Upper lobe of left lung (tissue), 6 donors: ENCODE data around the gene LRRC45. TPM values are rescaled to one million over a fixed set of nuclear protein-coding genes. Genes with fewer than 3 reads are reported as not detected.
"Not testable (repeated sequence)": the region's sequence is repeated elsewhere in the genome, so short reads cannot be mapped to it uniquely, and the experiment has no call there.

ENCODE experiments used
- ATAC-seq, 2 donors: fragments of 200-7000 bp; cut with Tn5 transposase; one replicate each; pipeline ENCODE4 v1.9.1; 2022; ENCODE audit warnings: mild to moderate bottlenecking in 2 of 2, moderate library complexity in 2 of 2; ENCODE audit not compliant: low FRiP score in 2 of 2
- DNase-seq, 2 donors: peaks; one replicate each; pipeline ENCODE4 v3.0.0-alpha.2; 2019 to 2020
- H3K27ac ChIP-seq, 4 donors: fragments of 200-600 bp; sonication (generic); one replicate each; pipeline ENCODE4 v1.5.1; 2016 to 2019
- H3K27me3 ChIP-seq, 4 donors: fragments of 200-600 bp; sonication (generic); one replicate each; pipeline ENCODE4 v1.5.1; 2017 to 2019
- H3K36me3 ChIP-seq, 4 donors: fragments of 200-600 bp; sonication (generic); one replicate each; pipeline ENCODE4 v1.5.1; 2016 to 2019
- H3K4me1 ChIP-seq, 4 donors: fragments of 200-600 bp; sonication (generic); one replicate each; pipeline ENCODE4 v1.5.1; 2018 to 2019
- H3K4me3 ChIP-seq, 4 donors: fragments of 200-600 bp; sonication (generic); one replicate each; pipeline ENCODE4 v1.5.1; 2017 to 2019; ENCODE audit warnings: mild to moderate bottlenecking in 2 of 4, moderate library complexity in 1 of 4
- H3K9me3 ChIP-seq, 4 donors: fragments of 200-600 bp; sonication (generic); one replicate each; pipeline ENCODE4 v1.5.1; 2018 to 2019
- CTCF ChIP-seq, 6 experiments: fragments of 450-650 bp in 4 of 6; fragments of 200-600 bp in 2 of 6; sonication (generic) in 2 of 6; IDR thresholded peaks; one replicate each; pipeline ENCODE4 v1.5.1; 2016 to 2019; ENCODE audit warnings: antibody characterized with exemption in 6 of 6
- EP300 ChIP-seq, 4 donors: sonication (generic); formaldehyde crosslinking; IDR thresholded peaks; one replicate each; pipeline ENCODE4 v1.5.1; 2017; ENCODE audit warnings: antibody characterized with exemption in 4 of 4, control low read depth in 2 of 4
- POLR2A ChIP-seq, 4 donors: fragments of 450-650 bp; IDR thresholded peaks; one replicate each; pipeline ENCODE4 v1.5.1; 2016 to 2017; ENCODE audit warnings: antibody characterized with exemption in 4 of 4, mild to moderate bottlenecking in 2 of 4
- POLR2AphosphoS5 ChIP-seq, 2 donors: sonication (generic); formaldehyde crosslinking; IDR thresholded peaks; one replicate each; pipeline ENCODE4 v1.5.1; 2017; ENCODE audit warnings: antibody characterized with exemption in 2 of 2
- WGBS, 2 donors: methylation state at CpG; one replicate each; pipeline ENCODE4 v1.1.5; 2017 to 2018; 5-methylcytosine and 5-hydroxymethylcytosine counted together
- total RNA-seq, 6 donors: library from RNA; depleted of rRNA in 4 of 6; stranded (reverse); fragments of >200 nt in 4 of 6; gene quantifications; one replicate each; pipeline versions ENCODE4 v1.1.0 to v1.2.1, GENCODE V29; 2016 to 2021
- donor health status: DM: no; HTN: no; CAD: no; lungs with moderate emphysema.
- donor health status: DM: no; HTN: yes; CAD: no; lungs with severe emphysema.

LRRC45 gene
- total RNA-seq, 6 donors from 2014 or later: 14.0 to 57.6 (median 20.4) TPM

- DNase-seq (no peak), ATAC-seq (no peak)
- Histone ChIP-seq H3K4me1 (peaks cover 14 to 26% (median 19%) of the 10 kb centered on the region in 4 donors), H3K4me3 (peak overlapping the region in 3 of 4 donors; percentile 64 to 78 (median 77)), H3K27ac (peak overlapping the region; percentile 90 to 94 (median 90)), H3K9me3 (no peaks in the 10 kb centered on the region), H3K36me3 (peaks cover 0 to 13% (median 0%) of the 10 kb centered on the region in 4 donors), H3K27me3 (no peaks in the 10 kb centered on the region)
- 6 to 8% methylated on average over 10 of the region's 10 CpGs for WGBS, 2 donors
- TF ChIP-seq POLR2AphosphoS5 (IDR thresholded peaks at IDR 0.05) (no peak), CTCF (IDR thresholded peaks at IDR 0.05) (no peak), EP300 (IDR thresholded peaks at IDR 0.05) (no peak), POLR2A (IDR thresholded peaks at IDR 0.05) (no peak)
Measured at GRCh38 chr17:82037889-82038195, 14.7 kb downstream of the LRRC45 start.

GRCh38 chr17:82038796-82039409, 15.8 kb downstream of the LRRC45 start:
- ATAC-seq, H3K9me3 ChIP-seq, H3K27me3 ChIP-seq, H3K27ac ChIP-seq, H3K4me3 ChIP-seq, DNase-seq: not testable (repeated sequence)
- Histone ChIP-seq H3K4me1 (peaks cover 14 to 26% (median 19%) of the 10 kb centered on the region in 4 donors), H3K36me3 (peaks cover 0 to 13% (median 0%) of the 10 kb centered on the region in 4 donors)
- WGBS, 2 donors: 79 to 86% methylated on average over 16 of the region's 16 CpGs

- Histone ChIP-seq H3K27ac (no peak overlapping the region), H3K36me3 (peaks cover 0 to 13% (median 0%) of the 10 kb centered on the region in 4 donors), H3K27me3 (no peaks in the 10 kb centered on the region), H3K9me3 (no peaks in the 10 kb centered on the region), H3K4me3 (no peak overlapping the region), H3K4me1 (peaks cover 14 to 26% (median 19%) of the 10 kb centered on the region in 4 donors)
- TF ChIP-seq EP300 (IDR thresholded peaks at IDR 0.05) (no peak), POLR2A (IDR thresholded peaks at IDR 0.05) (no peak), CTCF (IDR thresholded peaks at IDR 0.05) (no peak), POLR2AphosphoS5 (IDR thresholded peaks at IDR 0.05) (no peak)
- no peak for ATAC-seq
- peak in 1 of 2 donors; percentile 36 for DNase-seq
- 96 to 97% methylated on average over 5 to 8 of the region's 8 CpGs for WGBS, 2 donors
Measured at GRCh38 chr17:82039695-82040299, 16.7 kb downstream of the LRRC45 start.

- Histone ChIP-seq H3K27me3 (no peaks in the 10 kb centered on the region), H3K36me3 (no peaks in the 10 kb centered on the region), H3K9me3 (no peaks in the 10 kb centered on the region), H3K4me1 (peaks cover 6 to 18% (median 13%) of the 10 kb centered on the region in 4 donors), H3K4me3 (no peak overlapping the region), H3K27ac (no peak overlapping the region)
- no peak for TF ChIP-seq EP300 (IDR thresholded peaks at IDR 0.05)
- TF ChIP-seq CTCF (IDR thresholded peaks at IDR 0.05): no peak
- no peak for TF ChIP-seq POLR2A (IDR thresholded peaks at IDR 0.05)
- TF ChIP-seq POLR2AphosphoS5 (IDR thresholded peaks at IDR 0.05): no peak
- no peak for ATAC-seq
- whole genome bisulfite sequencing, 2 donors: 86% methylated on average over 17 of the region's 17 CpGs
- peak in 1 of 2 donors; percentile 2 for DNase-seq
Measured at GRCh38 chr17:82041144-82041814, 18.2 kb downstream of the LRRC45 start.

- ATAC-seq (no peak), DNase-seq (peak in 1 of 2 donors; percentile 27)
- H3K36me3 ChIP-seq: peaks cover 0 to 10% (median 3%) of the 10 kb centered on the region in 4 donors
- peaks cover 0 to 9% (median 5%) of the 10 kb centered on the region in 4 donors for H3K4me1 ChIP-seq
- TF ChIP-seq POLR2A (IDR thresholded peaks at IDR 0.05): no peak
- TF ChIP-seq CTCF (IDR thresholded peaks at IDR 0.05): no peak
- no peak for TF ChIP-seq POLR2AphosphoS5 (IDR thresholded peaks at IDR 0.05)
- TF ChIP-seq EP300 (IDR thresholded peaks at IDR 0.05): no peak
- H3K27ac ChIP-seq: no peak overlapping the region
- H3K27me3 ChIP-seq: no peaks in the 10 kb centered on the region
- no peak overlapping the region for H3K4me3 ChIP-seq
- 62 to 95% methylated on average over 2 to 9 of the region's 9 CpGs for WGBS, 2 donors
- no peaks in the 10 kb centered on the region for H3K9me3 ChIP-seq
Measured at GRCh38 chr17:82042649-82043048, 19.5 kb downstream of the LRRC45 start.
